HG02642 (cell line): ENCODE measurements around the gene FHDC1.

Experiments used
- ATAC-seq: cut with Tn5 transposase; IDR thresholded peaks from one replicate; pipeline ENCODE4 v1.9.1; 2021; ENCODE audit warnings: mild to moderate bottlenecking; ENCODE audit not compliant: unreplicated experiment, poor library complexity

The FHDC1 gene

DNA sequence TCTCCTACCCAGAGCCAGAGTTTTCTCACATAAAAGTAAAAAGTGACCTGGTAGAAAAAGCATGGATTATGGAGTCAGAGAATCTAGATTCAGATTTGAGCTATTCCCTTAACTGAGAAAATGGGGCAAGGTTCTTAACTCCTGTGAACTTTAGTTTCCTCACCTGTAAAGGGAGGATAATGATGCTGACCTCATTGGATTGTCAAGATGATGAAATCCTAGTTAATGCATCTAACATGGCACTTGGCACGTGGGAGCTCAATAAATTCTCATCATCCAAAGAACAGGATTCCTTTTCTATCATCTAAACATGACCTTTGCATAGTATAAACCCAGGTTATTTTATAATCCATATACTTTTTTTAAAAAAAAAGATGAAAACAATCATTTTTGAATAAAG is 18.6 kb downstream of the FHDC1 start:
- no peak for ATAC-seq

GRCh38 chr4:152956147-152956546 is 20.0 kb downstream of the FHDC1 start:
- no peak for ATAC-seq

GRCh38 chr4:152956650-152957436 is 20.7 kb downstream of the FHDC1 start:
- no peak for ATAC-seq

DNA sequence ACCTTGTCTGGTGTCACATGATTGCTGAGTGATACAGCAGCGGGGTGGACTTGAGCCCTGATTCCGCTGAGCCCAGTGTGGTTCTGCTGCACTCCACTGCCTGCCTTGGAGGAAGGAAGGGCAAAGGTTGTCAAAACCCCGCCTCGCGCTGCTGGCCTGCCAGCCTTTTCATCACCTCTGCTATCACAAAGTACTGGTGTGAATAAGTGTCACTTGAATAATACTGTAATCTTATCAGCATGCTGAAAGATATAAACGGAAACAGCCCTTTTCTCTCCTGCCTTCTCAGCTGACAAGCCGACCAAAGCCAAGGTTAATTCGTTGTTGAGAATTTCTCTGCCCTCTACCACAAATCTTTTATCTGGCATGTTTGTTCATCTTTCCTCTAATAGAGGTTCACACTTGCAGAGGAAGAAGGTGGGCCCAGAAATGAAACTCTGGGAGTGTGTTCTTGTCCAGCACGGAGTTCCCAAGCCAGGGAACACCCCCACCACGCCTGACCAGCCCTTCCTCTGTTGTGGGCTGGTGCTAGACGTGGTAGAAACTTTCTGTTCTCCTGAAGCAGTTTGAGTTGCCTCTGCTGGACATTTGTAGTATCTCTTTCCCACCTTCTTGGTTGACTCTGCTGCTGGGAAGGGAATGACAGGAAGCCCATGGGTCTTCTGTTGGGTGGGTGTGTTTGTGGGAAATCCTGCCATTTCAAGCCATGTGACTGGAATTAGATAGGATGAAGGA is 21.5 kb downstream of the FHDC1 start:
- no peak for ATAC-seq

DNA sequence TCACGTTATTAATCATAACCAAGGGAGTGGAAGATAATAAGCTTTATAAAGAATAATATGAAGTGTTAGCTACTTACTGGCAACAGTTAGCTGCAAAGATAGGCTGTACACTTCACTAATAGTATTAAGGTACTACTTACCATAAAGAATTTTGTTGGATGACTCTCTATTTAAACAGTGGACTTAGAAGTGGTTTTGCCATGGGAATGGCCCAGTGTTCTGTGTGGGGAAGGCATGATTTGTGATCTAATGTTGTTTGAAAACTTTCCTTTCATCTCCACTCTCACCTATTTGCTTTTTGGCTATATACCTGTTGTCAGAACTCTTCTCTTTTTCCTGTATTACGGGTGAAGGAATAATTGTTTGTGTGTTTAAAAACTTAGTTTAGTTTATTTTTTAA is 23.0 kb downstream of the FHDC1 start:
- ATAC-seq, result no peak

DNA sequence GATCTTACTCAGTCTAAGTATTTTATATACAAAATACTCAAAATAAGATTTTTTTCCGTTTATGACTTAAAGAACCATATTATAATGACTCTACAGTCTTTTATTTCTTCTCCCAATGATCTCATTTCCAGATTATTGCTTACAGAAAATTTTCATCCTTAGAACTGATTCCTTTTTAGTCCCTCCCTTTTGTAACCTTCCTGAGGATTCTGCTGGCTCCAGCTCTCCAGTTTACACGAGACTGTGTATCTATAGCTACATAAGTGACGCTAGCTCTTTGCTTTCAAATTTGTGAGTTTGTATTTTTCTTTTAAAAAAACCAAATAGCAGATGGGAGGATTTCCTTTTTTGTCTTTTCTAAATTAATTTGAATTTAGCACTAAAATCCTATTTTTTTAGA is 24.0 kb downstream of the FHDC1 start:
- ATAC-seq, result no peak

DNA sequence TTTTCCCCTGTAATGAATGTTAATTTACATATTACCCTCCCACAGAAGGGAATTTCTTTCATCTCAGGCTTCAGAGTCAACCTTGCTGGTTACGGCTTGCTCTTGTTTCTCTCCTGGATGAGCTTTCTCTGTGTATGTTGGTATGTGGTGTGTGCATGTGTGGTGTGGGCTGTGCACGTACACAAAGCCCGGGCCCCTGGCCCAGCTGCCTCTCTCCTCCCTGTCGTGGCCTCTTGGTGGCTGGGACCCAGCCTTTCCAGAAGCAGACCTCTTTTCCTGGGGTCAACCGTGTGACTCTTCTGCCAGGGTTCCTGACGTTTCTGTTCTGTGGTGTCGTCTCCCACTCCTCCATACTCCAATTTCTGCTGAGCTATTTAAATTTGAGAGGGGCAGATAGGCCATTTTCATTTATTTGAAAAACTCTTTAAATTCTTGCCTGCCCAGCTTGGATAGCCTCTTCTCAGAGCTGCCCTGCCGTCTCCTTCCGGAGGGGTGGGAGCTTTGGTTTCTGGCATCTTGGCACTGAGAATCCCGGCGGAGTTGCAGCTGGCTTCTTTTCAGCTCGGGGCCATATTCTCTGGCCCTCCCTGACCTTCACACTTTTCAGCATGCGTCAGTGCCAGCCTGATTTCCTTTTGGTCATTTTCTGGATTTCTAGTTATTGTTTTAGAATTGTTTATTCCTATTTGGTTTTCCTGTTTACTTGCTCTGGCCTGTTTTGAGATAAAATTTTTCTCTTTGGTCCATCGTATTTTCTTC is 25.1 kb downstream of the FHDC1 start:
- no peak for ATAC-seq

GRCh38 chr4:152961773-152962115 is 25.6 kb downstream of the FHDC1 start:
- no peak for ATAC-seq

GRCh38 chr4:152962150-152962549 is 26.0 kb downstream of the FHDC1 start:
- ATAC-seq, result no peak

DNA sequence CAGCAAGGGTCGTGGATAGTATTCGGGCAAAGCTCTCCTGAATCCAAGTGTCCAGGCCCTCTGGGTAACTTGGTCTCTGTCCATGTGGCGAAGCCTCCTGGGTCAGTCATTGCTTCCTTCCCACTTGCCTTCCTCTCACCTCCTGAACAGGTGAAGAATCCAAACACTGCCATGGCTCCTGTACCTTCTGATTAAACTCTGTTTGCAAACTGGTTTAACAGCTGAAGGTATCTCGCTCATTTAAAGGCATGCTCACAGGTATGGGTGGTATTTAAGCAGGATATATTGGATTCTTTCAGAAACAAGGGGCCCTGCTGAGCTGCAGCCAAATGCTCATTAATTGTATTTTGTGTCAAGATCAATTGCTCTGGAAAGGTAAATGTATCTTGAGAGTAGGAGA is 28.2 kb downstream of the FHDC1 start:
- ATAC-seq, result no peak

- ATAC-seq, result no peak
Measured at GRCh38 chr4:152965611-152966010, 29.5 kb downstream of the FHDC1 start.

DNA sequence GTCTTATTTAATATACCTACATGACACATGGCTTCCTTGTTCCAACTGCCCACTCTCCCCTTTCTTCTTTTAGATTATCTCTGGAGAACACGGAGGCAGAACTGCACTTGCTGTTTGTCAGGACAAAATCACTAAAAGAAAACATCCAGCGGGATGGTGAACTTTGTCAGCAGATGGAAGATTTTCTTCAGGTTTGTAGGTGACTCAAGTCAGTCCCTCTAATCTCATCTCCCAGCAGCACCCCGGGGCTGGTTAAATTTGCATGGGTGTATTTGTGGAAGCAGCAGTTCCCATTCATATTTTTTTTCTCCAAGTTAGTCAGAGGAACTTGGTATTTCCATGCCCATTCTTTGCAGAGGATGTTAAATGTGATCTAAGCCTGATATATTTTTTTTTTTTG is 31.8 kb downstream of the FHDC1 start:
- no peak for ATAC-seq

DNA sequence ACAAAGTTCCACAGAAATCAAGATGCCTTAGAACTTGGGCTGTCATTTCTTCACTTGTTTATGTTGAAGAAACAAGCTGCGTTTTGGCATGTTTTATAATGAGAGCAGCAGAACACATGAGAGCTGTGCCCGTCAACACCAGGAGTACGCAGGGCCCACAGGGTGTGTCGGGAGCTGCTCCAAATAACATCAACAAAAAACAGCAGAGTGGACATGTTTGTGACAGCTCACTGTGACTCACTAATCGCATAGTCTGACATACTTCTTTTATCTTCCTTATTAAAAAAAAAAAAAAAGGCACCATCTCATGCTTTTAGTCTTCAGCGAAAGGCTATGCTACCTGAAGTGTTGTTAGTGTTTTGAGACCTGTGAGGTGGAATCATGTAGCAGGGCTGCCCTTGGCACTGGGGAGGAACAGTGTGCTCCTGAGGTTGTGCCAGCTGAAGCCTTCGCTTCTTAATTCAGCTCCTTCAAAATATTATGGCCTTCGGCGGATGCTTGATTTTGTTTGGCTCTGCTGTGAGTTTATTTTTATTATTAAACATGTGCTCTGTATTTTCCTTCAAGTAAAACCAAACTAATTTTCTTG is 32.8 kb downstream of the FHDC1 start:
- no peak for ATAC-seq

DNA sequence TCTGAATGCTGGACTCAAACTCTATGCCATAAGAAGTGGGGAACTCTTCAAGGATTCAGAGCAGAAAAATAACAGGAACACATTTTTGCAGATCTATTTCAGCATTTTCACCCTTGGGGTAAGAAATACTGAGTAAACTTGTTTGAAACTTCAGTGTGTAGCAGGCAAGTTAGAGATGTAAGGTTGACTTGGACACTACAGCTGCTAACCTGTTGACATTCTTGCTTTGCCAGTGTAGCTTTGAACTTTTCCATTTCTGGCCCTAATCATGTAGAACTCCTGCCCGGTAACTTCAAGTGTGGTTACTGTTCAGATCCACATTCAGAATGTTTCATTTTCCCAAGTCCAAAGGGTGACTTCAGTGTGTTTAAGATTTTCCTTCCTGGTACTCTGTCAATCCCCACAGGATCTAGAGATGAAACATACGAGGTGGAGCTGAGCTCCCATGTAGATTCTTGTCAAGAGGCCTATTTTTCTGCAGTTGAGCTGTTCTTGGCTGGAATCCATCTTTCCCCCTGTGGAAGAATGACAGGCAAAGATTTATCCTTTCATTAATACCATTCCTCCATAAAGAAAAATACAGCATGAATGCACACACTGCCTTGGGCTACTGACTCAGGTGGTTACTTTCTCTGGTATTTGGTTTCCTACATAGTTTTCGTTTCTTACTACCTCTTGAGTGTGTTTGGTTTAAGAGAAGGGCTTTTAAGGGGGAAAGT is 34.1 kb downstream of the FHDC1 start:
- ATAC-seq, result no peak

GRCh38 chr4:152971053-152971452 is 34.9 kb downstream of the FHDC1 start:
- no peak for ATAC-seq

- ATAC-seq, result no peak
Measured at GRCh38 chr4:152972821-152973628, 36.9 kb downstream of the FHDC1 start.

DNA sequence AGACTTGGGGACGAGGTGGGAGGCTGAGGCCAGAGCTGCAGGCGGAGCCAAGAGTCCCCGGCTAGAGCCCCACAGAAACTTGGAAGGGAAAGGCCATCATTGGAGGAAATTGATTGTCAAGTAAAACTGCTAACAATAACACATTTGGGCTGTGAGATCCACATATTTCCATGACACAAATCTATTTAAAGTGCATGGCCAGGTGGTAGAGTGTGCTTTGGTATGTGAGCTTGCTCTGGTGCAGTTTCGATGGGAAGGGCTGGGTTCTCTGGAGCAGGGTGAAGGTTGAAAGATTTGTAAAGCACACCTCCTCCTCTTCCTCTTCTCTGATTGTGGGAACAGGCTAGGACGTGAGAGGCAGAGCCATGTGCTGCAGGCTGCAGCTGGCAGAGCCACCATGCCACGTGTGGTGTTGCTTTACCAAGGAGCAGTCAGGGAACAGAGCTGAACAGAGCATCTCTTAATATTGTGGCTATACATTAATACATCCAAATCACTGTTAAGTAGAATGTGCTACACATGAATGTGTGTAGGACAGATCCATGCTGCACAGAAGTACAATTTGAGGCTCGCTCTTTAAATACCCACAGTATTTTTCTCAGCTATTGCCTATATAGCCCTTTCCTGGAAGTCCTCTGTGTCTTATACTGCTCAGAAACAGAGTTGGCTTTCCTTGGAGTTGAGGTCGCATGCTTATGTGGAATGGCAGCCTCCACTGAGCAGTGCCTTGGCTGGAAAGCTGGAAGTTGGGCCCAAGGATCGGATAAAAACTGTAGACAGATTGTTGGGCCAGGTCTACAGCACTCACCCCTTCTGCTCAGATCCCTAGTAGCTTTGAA is 37.7 kb downstream of the FHDC1 start:
- ATAC-seq, result no peak

DNA sequence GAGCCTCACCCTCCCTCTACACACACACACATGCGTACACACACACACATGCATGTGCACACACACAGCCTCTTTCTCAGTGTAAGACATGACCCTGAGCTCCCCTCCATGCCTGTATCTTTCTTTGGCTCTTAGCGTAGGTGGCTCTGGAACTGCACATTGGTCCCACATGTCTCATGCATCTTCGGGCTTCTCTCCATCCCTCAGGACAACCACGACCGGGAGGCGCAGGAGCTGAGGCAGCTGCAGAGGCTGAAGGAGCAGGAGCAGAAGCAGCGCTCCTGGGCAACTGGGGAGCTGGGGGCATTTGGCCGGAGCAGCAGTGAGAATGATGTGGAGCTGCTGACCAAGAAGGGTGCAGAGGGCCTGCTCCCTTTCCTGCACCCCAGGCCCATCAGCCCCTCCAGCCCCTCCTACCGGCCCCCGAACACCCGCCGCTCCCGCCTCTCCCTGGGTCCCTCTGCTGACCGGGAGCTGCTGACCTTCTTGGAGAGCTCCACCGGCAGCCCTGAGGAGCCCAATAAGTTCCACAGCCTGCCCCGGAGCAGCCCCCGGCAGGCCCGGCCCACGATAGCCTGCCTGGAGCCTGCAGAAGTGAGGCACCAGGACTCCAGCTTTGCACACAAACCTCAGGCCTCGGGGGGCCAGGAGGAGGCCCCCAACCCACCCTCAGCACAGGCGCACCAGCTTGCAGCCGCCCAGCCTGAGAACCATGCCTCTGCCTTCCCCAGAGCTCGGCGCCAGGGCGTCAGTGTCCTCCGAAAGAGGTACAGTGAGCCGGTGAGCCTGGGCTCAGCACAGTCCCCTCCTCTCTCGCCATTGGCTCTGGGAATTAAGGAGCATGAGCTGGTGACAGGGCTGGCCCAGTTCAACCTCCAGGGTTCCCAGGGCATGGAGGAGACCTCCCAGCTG is 38.6 kb downstream of the FHDC1 start:
- no peak for ATAC-seq
